Measurements from ENCODE around the gene FZD4. TPM values are rescaled to one million over a fixed set of nuclear protein-coding genes. Genes with fewer than 3 reads are reported as not detected.

Gene FZD4
- total RNA-seq, 1 donor from 2014 or later: 14.2 TPM

DNA sequence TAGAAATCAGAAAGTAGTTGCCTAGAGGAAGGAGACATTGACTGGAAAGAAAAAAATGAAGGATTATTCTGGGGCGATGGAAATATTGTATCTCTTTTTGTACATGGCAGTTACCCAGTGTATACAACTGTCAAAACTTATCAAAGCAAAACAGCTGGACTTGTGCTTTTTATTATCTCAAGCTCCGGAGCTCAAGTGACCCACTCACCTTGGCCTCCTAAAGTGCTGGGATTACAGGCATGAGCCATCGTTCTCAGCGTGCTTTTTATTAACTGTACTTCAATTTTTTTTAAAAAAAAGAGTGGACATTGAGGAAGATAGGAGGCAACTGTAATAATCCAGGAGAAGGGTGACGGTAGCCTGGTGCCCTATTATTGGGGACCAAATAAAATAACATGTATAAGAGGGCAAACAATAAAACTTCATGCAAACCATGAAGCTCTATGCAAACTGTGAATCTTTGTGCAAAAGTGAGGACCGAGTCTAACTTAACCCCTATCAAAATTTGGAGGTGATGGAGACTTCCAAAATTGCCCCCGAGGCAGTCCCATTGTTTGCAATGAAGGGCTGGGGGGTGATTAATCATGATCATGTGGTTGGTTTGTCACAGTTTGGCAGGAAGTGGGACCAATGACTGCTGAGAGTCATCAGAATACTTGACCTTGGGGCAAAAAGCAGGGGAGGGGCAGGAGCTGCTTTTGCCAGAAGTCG, 23.5 kb downstream of the FZD4 start:
- Mint-ChIP-seq H3K36me3 (ENCODE audit: unreplicated experiment) (peaks cover 1% of the 10 kb centered on the region), H3K4me3 (ENCODE audit: unreplicated experiment) (peak overlapping the region; percentile 28), H3K9me3 (ENCODE audit: unreplicated experiment) (no peaks in the 10 kb centered on the region), H3K4me1 (ENCODE audit: unreplicated experiment) (peaks cover 62% of the 10 kb centered on the region), H3K27me3 (ENCODE audit: unreplicated experiment) (no peaks in the 10 kb centered on the region), H3K27ac (ENCODE audit: unreplicated experiment) (peak overlapping the region; percentile 87)
- TF ChIP-seq, protein P1, sequence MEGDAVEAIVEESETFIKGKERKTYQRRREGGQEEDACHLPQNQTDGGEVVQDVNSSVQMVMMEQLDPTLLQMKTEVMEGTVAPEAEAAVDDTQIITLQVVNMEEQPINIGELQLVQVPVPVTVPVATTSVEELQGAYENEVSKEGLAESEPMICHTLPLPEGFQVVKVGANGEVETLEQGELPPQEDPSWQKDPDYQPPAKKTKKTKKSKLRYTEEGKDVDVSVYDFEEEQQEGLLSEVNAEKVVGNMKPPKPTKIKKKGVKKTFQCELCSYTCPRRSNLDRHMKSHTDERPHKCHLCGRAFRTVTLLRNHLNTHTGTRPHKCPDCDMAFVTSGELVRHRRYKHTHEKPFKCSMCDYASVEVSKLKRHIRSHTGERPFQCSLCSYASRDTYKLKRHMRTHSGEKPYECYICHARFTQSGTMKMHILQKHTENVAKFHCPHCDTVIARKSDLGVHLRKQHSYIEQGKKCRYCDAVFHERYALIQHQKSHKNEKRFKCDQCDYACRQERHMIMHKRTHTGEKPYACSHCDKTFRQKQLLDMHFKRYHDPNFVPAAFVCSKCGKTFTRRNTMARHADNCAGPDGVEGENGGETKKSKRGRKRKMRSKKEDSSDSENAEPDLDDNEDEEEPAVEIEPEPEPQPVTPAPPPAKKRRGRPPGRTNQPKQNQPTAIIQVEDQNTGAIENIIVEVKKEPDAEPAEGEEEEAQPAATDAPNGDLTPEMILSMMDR (IDR thresholded peaks at IDR 0.05): no peak
- no peak for DNase-seq (ENCODE audit: extremely low spot score, unreplicated experiment)

DNA sequence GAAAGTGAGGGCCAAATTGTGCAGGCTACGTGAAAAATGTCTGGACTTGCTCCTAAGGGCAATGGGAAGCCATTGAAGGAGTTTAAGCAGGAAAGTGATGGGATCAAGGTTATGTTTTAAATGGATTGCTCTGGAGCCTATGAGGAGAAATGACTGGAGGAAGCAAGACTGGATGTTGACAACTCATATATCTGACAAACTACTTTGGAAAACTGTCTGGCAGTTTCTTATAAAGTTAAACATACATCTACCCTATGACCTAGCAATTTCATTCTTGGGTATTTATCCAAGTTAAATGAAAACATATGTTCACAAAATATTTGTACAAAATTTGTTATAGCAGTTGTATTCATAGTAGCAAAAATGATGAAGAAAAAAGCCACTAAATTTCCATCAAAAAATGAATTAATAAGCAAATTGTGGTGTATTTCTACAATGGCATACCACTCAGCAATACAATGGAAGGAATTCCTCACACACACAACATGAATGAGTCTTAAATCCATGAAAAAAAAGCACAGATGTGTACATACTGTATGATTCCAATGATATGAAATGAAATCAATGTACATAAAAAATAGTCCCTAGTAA, 24.1 kb downstream of the FZD4 start:
- Mint-ChIP-seq H3K9me3 (ENCODE audit: unreplicated experiment) (no peaks in the 10 kb centered on the region), H3K27me3 (ENCODE audit: unreplicated experiment) (no peaks in the 10 kb centered on the region), H3K27ac (ENCODE audit: unreplicated experiment) (peak overlapping the region; percentile 87), H3K4me3 (ENCODE audit: unreplicated experiment) (peak overlapping the region; percentile 28), H3K4me1 (ENCODE audit: unreplicated experiment) (peaks cover 62% of the 10 kb centered on the region), H3K36me3 (ENCODE audit: unreplicated experiment) (peaks cover 1% of the 10 kb centered on the region)
- no peak for DNase-seq (ENCODE audit: extremely low spot score, unreplicated experiment)
- TF ChIP-seq, protein P1 (IDR thresholded peaks at IDR 0.05): no peak

DNA sequence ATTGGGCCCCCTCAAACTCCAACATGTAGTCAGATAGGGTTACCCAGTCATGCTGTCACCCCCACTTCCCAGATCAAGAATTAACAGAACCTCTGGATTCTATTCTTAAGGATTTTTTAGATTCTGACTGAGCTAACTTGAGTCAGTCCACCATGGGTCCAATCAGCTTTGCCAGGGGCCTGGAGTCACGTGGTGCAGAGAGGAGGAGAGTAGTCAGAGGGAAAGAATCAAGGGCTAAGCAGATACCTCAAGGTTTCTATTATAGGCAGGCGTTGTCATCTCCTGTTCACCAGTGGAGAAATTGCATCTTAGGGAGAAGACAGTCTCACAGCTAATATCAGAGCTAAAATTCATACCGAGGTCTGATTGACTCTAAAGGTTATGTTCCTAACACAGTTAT, 28.2 kb downstream of the FZD4 start:
- Mint-ChIP-seq H3K27me3 (ENCODE audit: unreplicated experiment) (no peaks in the 10 kb centered on the region), H3K4me1 (ENCODE audit: unreplicated experiment) (peaks cover 55% of the 10 kb centered on the region), H3K4me3 (ENCODE audit: unreplicated experiment) (no peak overlapping the region), H3K9me3 (ENCODE audit: unreplicated experiment) (peaks cover 7% of the 10 kb centered on the region), H3K36me3 (ENCODE audit: unreplicated experiment) (no peaks in the 10 kb centered on the region), H3K27ac (ENCODE audit: unreplicated experiment) (no peak overlapping the region)
- DNase-seq (ENCODE audit: extremely low spot score, unreplicated experiment): no peak
- TF ChIP-seq, protein P1 (IDR thresholded peaks at IDR 0.05): no peak

DNA sequence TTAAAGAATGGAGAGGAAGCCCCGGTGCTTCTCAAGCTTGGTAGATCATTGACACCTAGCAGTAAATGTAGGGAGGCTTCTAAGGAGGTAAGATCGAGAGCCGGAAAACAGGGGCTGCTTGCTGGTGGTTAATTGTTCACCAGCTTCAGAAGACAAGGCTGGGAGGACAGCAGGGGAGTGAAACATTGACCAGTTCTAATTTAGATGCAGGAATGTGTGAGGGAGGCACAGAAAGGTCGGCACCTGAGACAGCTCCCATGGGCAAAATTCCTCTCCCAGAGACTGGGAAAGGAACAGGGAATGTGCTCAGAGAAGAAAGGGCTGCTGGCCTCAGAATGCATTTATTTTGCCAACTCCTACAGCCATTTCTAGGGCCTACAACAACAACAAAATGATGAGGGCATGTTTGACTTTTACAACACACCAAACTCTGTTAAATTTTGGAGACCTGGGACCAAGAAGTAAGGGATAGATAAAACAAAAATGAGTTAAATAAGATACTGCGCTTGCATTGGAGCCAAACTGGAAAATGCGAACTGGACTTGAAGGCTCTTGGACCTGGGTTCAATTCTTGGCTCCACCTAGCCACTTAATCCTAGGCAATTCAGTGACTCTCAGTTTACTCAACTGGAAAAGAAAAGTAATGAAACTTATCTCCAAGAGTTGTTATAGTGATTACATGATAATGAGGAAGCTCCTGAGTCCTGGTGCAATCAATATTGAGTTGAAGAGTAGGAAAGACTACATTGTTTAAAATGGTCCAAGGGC, 31.0 kb downstream of the FZD4 start:
- peaks cover 7% of the 10 kb centered on the region for H3K9me3 Mint-ChIP-seq (ENCODE audit: unreplicated experiment)
- H3K27me3 Mint-ChIP-seq (ENCODE audit: unreplicated experiment): no peaks in the 10 kb centered on the region
- no peak overlapping the region for H3K4me3 Mint-ChIP-seq (ENCODE audit: unreplicated experiment)
- TF ChIP-seq, protein P1 (IDR thresholded peaks at IDR 0.05): no peak
- H3K36me3 Mint-ChIP-seq (ENCODE audit: unreplicated experiment): peaks cover 3% of the 10 kb centered on the region
- H3K27ac Mint-ChIP-seq (ENCODE audit: unreplicated experiment): peak overlapping the region; percentile 86
- DNase-seq (ENCODE audit: extremely low spot score, unreplicated experiment): no peak
- peaks cover 45% of the 10 kb centered on the region for H3K4me1 Mint-ChIP-seq (ENCODE audit: unreplicated experiment)

DNA sequence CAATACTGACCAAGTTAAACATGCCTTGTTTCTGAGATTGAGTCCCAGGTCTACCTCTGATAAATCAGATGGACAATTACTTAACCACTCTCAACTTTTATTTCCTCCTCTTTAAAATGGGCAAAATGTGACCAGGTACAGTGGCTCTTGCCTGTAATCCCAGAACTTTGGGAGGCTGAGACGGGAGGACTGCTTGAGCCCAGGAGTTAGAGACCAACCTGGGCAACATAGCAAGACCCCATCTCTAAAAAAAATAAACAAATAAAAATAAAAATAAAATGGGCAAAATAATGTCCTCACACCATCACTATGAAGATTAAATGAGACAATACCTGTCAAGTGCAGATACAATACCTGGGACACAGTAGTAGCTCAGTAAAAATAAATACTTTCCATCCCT, 33.0 kb downstream of the FZD4 start:
- peaks cover 64% of the 10 kb centered on the region for H3K4me1 Mint-ChIP-seq (ENCODE audit: unreplicated experiment)

More for the DNA sequence above, 33.0 kb downstream of the FZD4 start:
- Mint-ChIP-seq H3K27me3 (ENCODE audit: unreplicated experiment) (no peaks in the 10 kb centered on the region), H3K27ac (ENCODE audit: unreplicated experiment) (peak overlapping the region; percentile 69), H3K4me3 (ENCODE audit: unreplicated experiment) (no peak overlapping the region), H3K9me3 (ENCODE audit: unreplicated experiment) (peaks cover 7% of the 10 kb centered on the region), H3K36me3 (ENCODE audit: unreplicated experiment) (peaks cover 3% of the 10 kb centered on the region)
- TF ChIP-seq, protein P1 (IDR thresholded peaks at IDR 0.05): no peak
- DNase-seq (ENCODE audit: extremely low spot score, unreplicated experiment): no peak
